Panc1 (cell line): ENCODE results near the gene AGAP1. TPM values are rescaled to one million over a fixed set of nuclear protein-coding genes. Genes with fewer than 3 reads are reported as not detected.

Experiments used
- ATAC-seq: fragments of 200-7000 bp; cut with Tn5 transposase; 2 replicates; pipeline ENCODE4 v1.9.1; 2020; ENCODE audit warnings: mild to moderate bottlenecking, moderate library complexity
- BruUV-seq: library from RNA; stranded (reverse); fragments of 400-500 nt; replicated peaks from 2 replicates; lab custom pipeline; 2021; lab: Mats Ljungman, UMichigan
- CTCF ChIA-PET: fragments of 300-600 bp; sonication (Branson Sonifier 250); formaldehyde crosslinking; loops from one replicate; lab custom pipeline; 2022; ENCODE audit warnings: antibody characterized with exemption; lab: Charles Lee
- POLR2A ChIA-PET: fragments of 300-600 bp; sonication (Branson Sonifier 250); formaldehyde crosslinking; loops from one replicate; lab custom pipeline; 2022; ENCODE audit warnings: antibody characterized with exemption; lab: Charles Lee
- DNase-seq: peaks from one replicate; pipeline ENCODE4 v3.0.0-alpha.2; 2010; ENCODE audit warnings: low read depth, low spot score
- H3K27ac ChIP-seq: 2 replicates; pipeline ENCODE4 v1.5.1; 2011; ENCODE audit warnings: mild to moderate bottlenecking, low read length, inconsistent platforms
- H3K27me3 ChIP-seq: fragments of 200-500 bp; sonication (Bioruptor generic); 2 replicates; pipeline ENCODE4 v1.6.0; 2014; ENCODE audit warnings: low read length, inconsistent platforms; ENCODE audit not compliant: control insufficient read depth, insufficient read depth
- H3K36me3 ChIP-seq: fragments of 200-500 bp; sonication (Bioruptor generic); 2 replicates; pipeline ENCODE4 v1.5.1; 2014; ENCODE audit warnings: inconsistent platforms, mild to moderate bottlenecking, low read length, moderate library complexity; ENCODE audit not compliant: control insufficient read depth, insufficient read depth
- H3K4me1 ChIP-seq: 2 replicates; pipeline ENCODE4 v1.5.1; 2011; ENCODE audit warnings: inconsistent platforms, mild to moderate bottlenecking, low read length, moderate library complexity; ENCODE audit not compliant: control insufficient read depth, insufficient read depth
- H3K4me3 ChIP-seq, 2 experiments: 2 replicates each; pipeline ENCODE4 v1.5.1; 2011 to 2012; ENCODE audit warnings: low read depth in 2 of 2, low read length in 2 of 2, mild to moderate bottlenecking in 2 of 2, inconsistent platforms in 1 of 2, moderate library complexity in 1 of 2
- H3K9me3 ChIP-seq: fragments of 200-500 bp; sonication (Bioruptor generic); 2 replicates; pipeline ENCODE4 v1.5.1; 2014; ENCODE audit warnings: low read depth, mild to moderate bottlenecking, inconsistent platforms, low read length, moderate library complexity; ENCODE audit not compliant: control insufficient read depth, insufficient read depth
- CTCF ChIP-seq: fragments of 450-650 bp; IDR thresholded peaks from 2 replicates; pipeline ENCODE4 v1.5.1; 2017; ENCODE audit warnings: mild to moderate bottlenecking
- POLR2AphosphoS5 ChIP-seq: IDR thresholded peaks from 2 replicates; pipeline ENCODE4 v1.6.1; 2012; ENCODE audit warnings: mild to moderate bottlenecking, low read depth, low read length, moderate library complexity
- REST ChIP-seq, 2 experiments: IDR thresholded peaks; 2 replicates each; pipeline ENCODE4 v1.6.1; 2011 to 2012; ENCODE audit warnings: low read depth in 2 of 2, control low read depth in 1 of 2, low read length in 1 of 2, mild to moderate bottlenecking in 1 of 2, moderate library complexity in 1 of 2; ENCODE audit not compliant: insufficient read depth in 1 of 2
- SIN3A ChIP-seq: IDR thresholded peaks from 2 replicates; pipeline ENCODE4 v1.6.1; 2012; ENCODE audit warnings: low read depth, mild to moderate bottlenecking, low read length, moderate library complexity, borderline replicate concordance; ENCODE audit not compliant: insufficient read depth
- TCF7L2 ChIP-seq: IDR thresholded peaks from 2 replicates; pipeline ENCODE4 v1.6.1; 2011; ENCODE audit warnings: mild to moderate bottlenecking, low read depth, low read length, inconsistent platforms
- in situ Hi-C: cut with HindIII; loops from 2 replicates; pipeline ENCODE4 v1.10.0; 2016; ENCODE audit warnings: low sequenced_read_pairs, low pct_unique_long_range_greater_than_20kb
- intact Hi-C: fragments of 100-400 bp; cut with micrococcal nuclease; formaldehyde crosslinking; loops from one replicate; pipeline ENCODE4 v1.10.0; 2022; ENCODE audit not compliant: unreplicated experiment
- total RNA-seq: library from RNA; stranded (reverse); gene quantifications from one replicate; pipeline ENCODE4 v1.2.1, GENCODE V29; 2021; ENCODE audit not compliant: unreplicated experiment

Gene AGAP1
- total RNA-seq, 1 experiment from 2014 or later: 38.9 TPM

GRCh38 chr2:235904585-235904931, 410.7 kb downstream of the AGAP1 start:
- BruUV-seq: no TSS peak
- ATAC-seq: no peak
- no peaks in the 10 kb centered on the region for H3K4me1 ChIP-seq
- DNase-seq: no peak
- no peaks in the 10 kb centered on the region for H3K9me3 ChIP-seq
- in situ Hi-C loops: no loop called here
- ChIA-PET CTCF (no interaction called here), POLR2A (no interaction called here)
- intact Hi-C loops: no loop called here
- no peak for TF ChIP-seq TCF7L2
- no peak for TF ChIP-seq SIN3A
- no peak for TF ChIP-seq POLR2AphosphoS5
- no peak for TF ChIP-seq REST (IDR thresholded peaks at IDR 0.05; ENCODE audit: insufficient read depth in 1 of 2, low read depth in 2 of 2, low read length in 1 of 2)
- no peak for TF ChIP-seq CTCF
- no peak overlapping the region for H3K27ac ChIP-seq
- no peaks in the 10 kb centered on the region for H3K36me3 ChIP-seq
- H3K27me3 ChIP-seq: no peaks in the 10 kb centered on the region
- H3K4me3 ChIP-seq: no peak overlapping the region

- H3K4me1 ChIP-seq: no peaks in the 10 kb centered on the region
- POLR2A ChIA-PET: no interaction called here
- CTCF ChIA-PET: no interaction called here
- H3K4me3 ChIP-seq: no peak overlapping the region
- TF ChIP-seq REST (IDR thresholded peaks at IDR 0.05; ENCODE audit: insufficient read depth in 1 of 2, low read depth in 2 of 2, low read length in 1 of 2) (no peak), CTCF (no peak), POLR2AphosphoS5 (no peak), TCF7L2 (no peak), SIN3A (no peak)
- in situ Hi-C loops: no loop called here
- intact Hi-C loops: no loop called here
- no peaks in the 10 kb centered on the region for H3K36me3 ChIP-seq
- H3K9me3 ChIP-seq: no peaks in the 10 kb centered on the region
- no TSS peak for BruUV-seq
- no peaks in the 10 kb centered on the region for H3K27me3 ChIP-seq
- H3K27ac ChIP-seq: no peak overlapping the region
- DNase-seq (no peak), ATAC-seq (no peak)
Measured at GRCh38 chr2:235908826-235909225, 415.0 kb downstream of the AGAP1 start.
